Measurements from ENCODE around the gene TPT1. TPM values are rescaled to one million over a fixed set of nuclear protein-coding genes. Genes with fewer than 3 reads are reported as not detected.
"Not testable (repeated sequence)": the region's sequence is repeated elsewhere in the genome, so short reads cannot be mapped to it uniquely, and the experiment has no call there.

Gene TPT1
- polyA plus RNA-seq (2013, experiment 1 of 2; ENCODE audit: insufficient read length): 2,788 TPM
- polyA plus RNA-seq (2013, experiment 2 of 2; ENCODE audit: insufficient read length): 3,878 TPM

- DNase-seq: peak; percentile 98
Observed at GRCh38 chr13:45341034-45341798, at the start of gene TPT1. TPT1 (minus strand) TSS chr13:45341183; CDS start chr13:45341069, 114 bp downstream.

GRCh38 chr13:45390348-45390747 is 49.4 kb upstream of the TPT1 start:
- DNase-seq: not testable (repeated sequence)

GRCh38 chr13:45388664-45389063 is 47.7 kb upstream of the TPT1 start:
- no peak for DNase-seq

- not testable (repeated sequence) for DNase-seq
Observed at GRCh38 chr13:45386892-45387575, 46.1 kb upstream of the TPT1 start.

- DNase-seq: no peak
Observed at GRCh38 chr13:45385907-45386553, 45.0 kb upstream of the TPT1 start.

- DNase-seq: no peak
Observed at GRCh38 chr13:45385320-45385719, 44.3 kb upstream of the TPT1 start.

GRCh38 chr13:45384474-45385174 is 43.6 kb upstream of the TPT1 start:
- no peak for DNase-seq

GRCh38 chr13:45382739-45383138 is 41.8 kb upstream of the TPT1 start:
- not testable (repeated sequence) for DNase-seq

GRCh38 chr13:45381196-45381595 is 40.2 kb upstream of the TPT1 start:
- no peak for DNase-seq

GRCh38 chr13:45380708-45381107 is 39.7 kb upstream of the TPT1 start:
- not testable (repeated sequence) for DNase-seq

- not testable (repeated sequence) for DNase-seq
Observed at GRCh38 chr13:45379516-45379915, 38.5 kb upstream of the TPT1 start.

GRCh38 chr13:45378786-45379185 is 37.8 kb upstream of the TPT1 start:
- DNase-seq: not testable (repeated sequence)

- not testable (repeated sequence) for DNase-seq
Observed at GRCh38 chr13:45377314-45377713, 36.3 kb upstream of the TPT1 start.

GRCh38 chr13:45376651-45377050 is 35.7 kb upstream of the TPT1 start:
- DNase-seq: not testable (repeated sequence)

- peak; percentile 14 for DNase-seq
Observed at GRCh38 chr13:45374917-45375316, 33.9 kb upstream of the TPT1 start.

- peak; percentile 31 for DNase-seq
Observed at GRCh38 chr13:45373162-45373547, 32.2 kb upstream of the TPT1 start.

GRCh38 chr13:45372189-45373161 is 31.5 kb upstream of the TPT1 start:
- peak; percentile 38 for DNase-seq

- peak; percentile 87 for DNase-seq
Observed at GRCh38 chr13:45370922-45371406, 30.0 kb upstream of the TPT1 start.

- no peak for DNase-seq
Observed at GRCh38 chr13:45369116-45369515, 28.1 kb upstream of the TPT1 start.

- DNase-seq: no peak
Observed at GRCh38 chr13:45368571-45368970, 27.6 kb upstream of the TPT1 start.

GRCh38 chr13:45368005-45368404 is 27.0 kb upstream of the TPT1 start:
- DNase-seq: no peak

Data from fibroblast of skin of back (primary cell).